ENCODE data around the gene DNAAF1. TPM values are rescaled to one million over a fixed set of nuclear protein-coding genes. Genes with fewer than 3 reads are reported as not detected.

Gene DNAAF1
- total RNA-seq, 4 donors from 2014 or later = not detected

DNA sequence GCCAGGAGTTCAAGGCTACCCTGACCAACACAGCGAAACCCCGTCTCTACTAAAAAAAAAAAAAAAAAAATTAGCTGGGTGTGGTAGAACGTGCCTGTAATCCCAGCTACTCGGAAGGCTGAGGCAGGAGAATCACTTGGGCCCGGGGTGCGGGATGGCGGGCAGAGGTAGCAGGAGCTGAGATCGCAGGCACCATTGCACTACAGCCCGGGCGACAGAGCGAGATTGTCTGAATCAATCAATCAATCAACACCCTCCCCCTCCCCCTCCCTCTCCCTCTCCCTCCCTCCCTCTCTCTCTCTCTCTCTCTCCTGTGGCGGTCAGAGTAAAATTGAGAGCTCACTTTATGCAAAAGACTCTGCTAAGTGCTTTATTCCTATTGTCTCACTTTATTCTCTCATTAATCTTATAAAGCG, 1.3 kb upstream of the DNAAF1 start:
- no peak for DNase-seq

DNA sequence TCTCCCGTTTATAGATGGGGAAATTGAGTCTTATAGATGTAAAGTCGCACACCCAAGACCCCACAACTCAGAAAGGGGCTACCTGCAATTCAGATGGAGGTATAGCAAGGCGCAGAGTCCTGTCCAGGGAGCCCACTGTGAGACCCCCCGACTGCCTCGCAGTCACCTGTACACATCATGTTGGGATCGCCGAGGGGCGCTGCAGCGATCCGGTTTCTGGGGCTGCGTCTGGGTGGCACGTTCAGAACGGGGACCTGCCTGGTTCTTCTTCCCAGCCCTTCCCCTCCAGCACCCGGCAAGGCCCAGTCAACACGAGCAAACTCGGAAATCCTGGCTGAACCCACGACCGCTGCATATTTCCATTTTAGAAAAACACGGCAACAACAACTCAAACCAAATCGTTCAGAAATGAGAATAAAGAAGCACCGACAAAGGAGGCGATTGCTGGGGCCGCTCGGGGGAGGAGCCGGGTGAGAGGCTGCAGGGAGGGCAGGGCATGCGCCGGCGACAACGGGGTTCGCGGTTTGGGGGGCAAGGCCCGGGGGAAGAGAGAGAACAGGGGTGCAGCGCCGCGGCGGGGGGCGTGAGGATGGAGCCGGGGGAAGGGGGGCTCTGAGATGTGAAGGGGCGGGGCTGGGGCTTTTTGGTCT, 774 bp upstream of the DNAAF1 start:
- Histone ChIP-seq H3K36me3 (no peaks in the 10 kb centered on the region), H3K4me3 (peak overlapping the region; percentile 55 to 100 (median 96)), H3K27ac (peak overlapping the region; percentile 58 to 89 (median 82)), H3K27me3 (no peaks in the 10 kb centered on the region), H3K4me1 (peaks cover 0 to 16% (median 2%) of the 10 kb centered on the region in 4 donors), H3K9me3 (no peaks in the 10 kb centered on the region)
- peak; percentile 35 to 62 (median 56) for DNase-seq
- TF ChIP-seq, protein P1, sequence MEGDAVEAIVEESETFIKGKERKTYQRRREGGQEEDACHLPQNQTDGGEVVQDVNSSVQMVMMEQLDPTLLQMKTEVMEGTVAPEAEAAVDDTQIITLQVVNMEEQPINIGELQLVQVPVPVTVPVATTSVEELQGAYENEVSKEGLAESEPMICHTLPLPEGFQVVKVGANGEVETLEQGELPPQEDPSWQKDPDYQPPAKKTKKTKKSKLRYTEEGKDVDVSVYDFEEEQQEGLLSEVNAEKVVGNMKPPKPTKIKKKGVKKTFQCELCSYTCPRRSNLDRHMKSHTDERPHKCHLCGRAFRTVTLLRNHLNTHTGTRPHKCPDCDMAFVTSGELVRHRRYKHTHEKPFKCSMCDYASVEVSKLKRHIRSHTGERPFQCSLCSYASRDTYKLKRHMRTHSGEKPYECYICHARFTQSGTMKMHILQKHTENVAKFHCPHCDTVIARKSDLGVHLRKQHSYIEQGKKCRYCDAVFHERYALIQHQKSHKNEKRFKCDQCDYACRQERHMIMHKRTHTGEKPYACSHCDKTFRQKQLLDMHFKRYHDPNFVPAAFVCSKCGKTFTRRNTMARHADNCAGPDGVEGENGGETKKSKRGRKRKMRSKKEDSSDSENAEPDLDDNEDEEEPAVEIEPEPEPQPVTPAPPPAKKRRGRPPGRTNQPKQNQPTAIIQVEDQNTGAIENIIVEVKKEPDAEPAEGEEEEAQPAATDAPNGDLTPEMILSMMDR (IDR thresholded peaks at IDR 0.05) = no peak
- no peak for TF ChIP-seq POLR2A (IDR thresholded peaks at IDR 0.05)

More for the DNA sequence above, 1.3 kb upstream of the DNAAF1 start:
- no peaks in the 10 kb centered on the region for H3K27me3 ChIP-seq
- H3K27ac ChIP-seq = no peak overlapping the region
- peak overlapping the region in 3 of 4 donors; percentile 94 to 100 (median 99) for H3K4me3 ChIP-seq
- TF ChIP-seq POLR2A (IDR thresholded peaks at IDR 0.05) = no peak
- TF ChIP-seq, protein P1 (IDR thresholded peaks at IDR 0.05) = no peak
- H3K9me3 ChIP-seq = no peaks in the 10 kb centered on the region
- peaks cover 0 to 16% (median 2%) of the 10 kb centered on the region in 4 donors for H3K4me1 ChIP-seq
- no peaks in the 10 kb centered on the region for H3K36me3 ChIP-seq

DNA sequence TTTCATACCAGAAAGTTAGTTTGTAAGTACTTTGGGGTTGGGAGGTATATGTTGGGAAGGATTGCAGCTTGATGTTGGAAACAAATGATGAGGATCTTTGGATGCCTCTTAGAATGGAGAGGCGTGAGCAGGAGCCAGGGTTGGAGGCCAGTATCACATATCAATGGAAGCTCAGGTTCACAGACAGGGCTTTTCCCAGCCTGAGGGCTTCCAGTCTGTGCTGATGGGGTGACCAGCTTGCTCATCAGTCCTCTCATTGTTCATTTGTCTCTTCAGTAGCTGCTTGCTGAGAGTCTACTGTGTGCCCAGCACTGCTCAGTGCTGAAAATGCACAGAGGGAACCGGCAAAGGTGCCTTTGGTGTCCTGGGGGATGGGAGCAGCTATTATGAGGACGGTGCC, 5.8 kb downstream of the DNAAF1 start:
- DNase-seq = no peak
- H3K9me3 ChIP-seq = no peaks in the 10 kb centered on the region
- H3K4me3 ChIP-seq = no peak overlapping the region
- H3K27me3 ChIP-seq = no peaks in the 10 kb centered on the region
- H3K36me3 ChIP-seq = no peaks in the 10 kb centered on the region
- no peak overlapping the region for H3K27ac ChIP-seq
- no peak for TF ChIP-seq POLR2A (IDR thresholded peaks at IDR 0.05)
- TF ChIP-seq, protein P1 (IDR thresholded peaks at IDR 0.05) = no peak
- H3K4me1 ChIP-seq = no peaks in the 10 kb centered on the region

DNA sequence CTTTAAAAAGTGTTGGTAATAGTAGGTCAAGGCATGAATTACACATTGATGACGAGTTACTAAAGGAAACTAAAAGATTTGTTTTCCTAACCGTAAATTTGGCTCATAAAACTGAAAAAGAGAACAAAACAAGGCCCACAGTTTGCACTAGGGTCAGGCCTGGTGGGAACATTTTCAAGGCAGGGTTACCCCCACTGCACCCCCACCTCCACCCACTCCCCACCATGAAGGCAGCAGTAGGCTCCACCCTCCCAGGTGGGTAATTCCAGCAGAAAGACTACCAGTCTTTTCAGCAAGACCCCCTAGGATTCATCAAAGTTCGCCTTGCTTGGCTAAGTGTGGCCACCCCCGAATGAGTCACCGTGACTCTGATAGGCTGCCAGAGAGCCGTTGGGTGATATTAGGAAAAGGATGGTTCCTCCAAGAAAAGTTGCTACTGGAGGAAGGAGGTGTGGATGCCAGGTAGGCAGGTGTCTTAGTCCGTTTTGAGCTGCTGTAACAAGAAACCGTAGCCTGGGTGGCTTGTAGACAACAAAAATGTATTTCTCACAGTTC, 8.6 kb downstream of the DNAAF1 start:
- no peaks in the 10 kb centered on the region for H3K9me3 ChIP-seq
- no peaks in the 10 kb centered on the region for H3K4me1 ChIP-seq

DNA sequence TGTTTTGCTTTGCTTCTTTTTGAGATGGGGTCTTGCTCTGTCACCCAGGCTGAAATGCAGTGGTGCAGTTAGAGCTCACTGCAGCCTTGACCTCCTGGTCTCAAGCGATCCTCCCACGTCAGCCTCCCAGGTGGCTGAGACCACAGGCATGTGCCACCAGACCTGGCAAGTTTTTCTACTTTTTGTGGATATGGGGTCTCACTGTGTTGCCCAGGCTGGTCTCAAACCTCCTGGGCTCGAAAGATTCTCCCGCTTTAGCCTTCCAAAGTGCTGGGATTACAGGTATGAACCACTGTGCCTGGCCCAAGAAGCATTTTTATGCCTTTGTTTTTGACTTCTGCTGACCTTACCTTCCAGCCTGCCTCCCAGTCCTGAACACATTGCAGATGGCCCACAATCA, 10.1 kb downstream of the DNAAF1 start:
- Histone ChIP-seq H3K9me3 (no peaks in the 10 kb centered on the region), H3K4me1 (no peaks in the 10 kb centered on the region), H3K27ac (no peak overlapping the region), H3K36me3 (no peaks in the 10 kb centered on the region), H3K4me3 (no peak overlapping the region), H3K27me3 (no peaks in the 10 kb centered on the region)
- no peak for DNase-seq
- TF ChIP-seq, protein P1 (IDR thresholded peaks at IDR 0.05) = no peak
- TF ChIP-seq POLR2A (IDR thresholded peaks at IDR 0.05) = no peak

More for the DNA sequence above, 8.6 kb downstream of the DNAAF1 start:
- no peaks in the 10 kb centered on the region for H3K27me3 ChIP-seq
- H3K36me3 ChIP-seq = no peaks in the 10 kb centered on the region
- no peak overlapping the region for H3K27ac ChIP-seq
- no peak for DNase-seq
- H3K4me3 ChIP-seq = no peak overlapping the region
- TF ChIP-seq POLR2A (IDR thresholded peaks at IDR 0.05) = no peak
- TF ChIP-seq, protein P1 (IDR thresholded peaks at IDR 0.05) = no peak
